ENCODE measurements around the gene CLNK.
"Not testable (repeated sequence)": the region's sequence is repeated elsewhere in the genome, so short reads cannot be mapped to it uniquely, and the experiment has no call there.

CLNK gene

DNA sequence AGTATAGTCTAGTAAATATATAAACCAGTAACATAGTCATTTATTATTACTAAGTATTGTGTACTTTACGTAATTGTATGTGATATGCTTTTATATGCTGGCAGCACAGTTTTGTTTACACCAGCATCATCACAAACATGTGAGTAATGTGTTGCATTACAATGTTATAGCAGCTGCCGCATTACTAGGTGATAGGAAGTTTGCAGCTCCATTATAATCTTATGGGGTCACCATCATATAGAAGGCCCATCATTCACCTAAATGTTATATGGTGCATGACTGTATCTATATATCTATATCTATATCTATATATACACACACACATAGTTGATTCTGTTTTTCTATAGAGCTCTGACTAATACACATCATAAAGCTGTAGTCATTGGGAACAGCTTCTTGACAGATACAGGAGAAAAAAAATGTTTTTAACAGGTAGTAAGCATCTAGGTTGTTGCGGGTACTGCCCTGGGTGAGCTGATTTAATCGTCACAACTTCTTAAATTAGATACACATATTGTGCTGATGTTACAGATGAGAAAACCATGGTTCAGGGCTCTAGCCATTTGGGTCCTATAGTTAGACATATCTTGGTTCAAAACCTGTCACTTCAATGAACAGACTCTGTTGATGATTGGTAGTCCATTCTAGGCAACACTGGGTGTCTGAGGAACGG is 77.9 kb downstream of the CLNK start:
- DNase-seq: no peak

DNA sequence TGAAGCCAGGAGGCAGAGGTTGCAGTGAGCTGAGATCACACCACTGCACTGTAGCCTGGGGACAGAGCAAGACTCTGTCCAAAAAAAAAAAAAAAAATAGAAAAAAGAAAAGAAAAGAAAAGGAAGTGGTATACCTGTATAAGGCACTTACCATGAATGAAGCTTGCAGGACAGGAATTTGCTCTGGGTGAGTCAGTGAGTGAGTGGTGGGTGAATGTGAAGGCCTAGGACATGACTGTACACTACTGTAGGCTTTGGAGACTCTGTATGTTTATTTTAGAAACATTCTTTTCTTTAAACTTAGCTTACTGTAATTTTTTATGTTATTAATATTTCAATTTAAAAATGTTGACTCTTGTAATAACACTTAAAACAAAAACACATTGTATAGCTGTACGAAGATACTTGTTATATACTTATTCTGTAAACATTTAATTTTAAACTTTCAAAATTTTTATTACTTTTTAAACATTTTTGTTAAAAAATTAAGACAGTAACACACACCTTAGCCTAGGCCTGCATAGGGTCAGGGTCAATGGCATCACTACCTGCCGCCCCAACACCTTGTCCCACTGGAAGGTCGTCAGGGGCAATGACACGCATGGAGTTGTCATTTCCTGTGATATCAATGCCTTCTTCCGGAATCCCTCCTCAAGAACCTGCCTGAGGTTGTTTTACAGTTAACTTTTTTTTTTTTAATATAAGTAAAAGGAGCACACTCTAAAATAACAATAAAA is 78.7 kb downstream of the CLNK start:
- no peak for DNase-seq

GRCh38 chr4:10605031-10605430 is 79.5 kb downstream of the CLNK start:
- DNase-seq: no peak

GRCh38 chr4:10599574-10599973 is 85.0 kb downstream of the CLNK start:
- DNase-seq: no peak

DNA sequence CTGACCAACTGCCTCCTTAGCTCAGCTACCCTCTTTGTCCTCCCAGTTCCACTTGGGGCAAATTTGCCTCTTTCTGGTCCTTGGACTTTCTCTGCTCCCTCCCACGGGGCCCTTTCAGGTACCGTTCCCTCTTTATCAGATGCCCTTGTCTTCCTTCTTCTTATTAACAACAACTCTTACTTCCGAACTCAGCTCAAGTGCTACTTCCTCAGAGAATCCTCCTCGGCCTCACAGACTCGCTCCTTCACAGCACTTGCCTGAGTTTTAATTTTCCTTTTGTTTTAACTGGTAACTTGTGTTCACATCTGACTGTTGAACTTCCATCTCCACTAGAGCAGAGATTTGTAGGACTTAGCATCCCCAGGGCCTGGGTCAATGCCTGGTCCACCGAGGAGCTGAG is 85.7 kb downstream of the CLNK start:
- DNase-seq: no peak

DNA sequence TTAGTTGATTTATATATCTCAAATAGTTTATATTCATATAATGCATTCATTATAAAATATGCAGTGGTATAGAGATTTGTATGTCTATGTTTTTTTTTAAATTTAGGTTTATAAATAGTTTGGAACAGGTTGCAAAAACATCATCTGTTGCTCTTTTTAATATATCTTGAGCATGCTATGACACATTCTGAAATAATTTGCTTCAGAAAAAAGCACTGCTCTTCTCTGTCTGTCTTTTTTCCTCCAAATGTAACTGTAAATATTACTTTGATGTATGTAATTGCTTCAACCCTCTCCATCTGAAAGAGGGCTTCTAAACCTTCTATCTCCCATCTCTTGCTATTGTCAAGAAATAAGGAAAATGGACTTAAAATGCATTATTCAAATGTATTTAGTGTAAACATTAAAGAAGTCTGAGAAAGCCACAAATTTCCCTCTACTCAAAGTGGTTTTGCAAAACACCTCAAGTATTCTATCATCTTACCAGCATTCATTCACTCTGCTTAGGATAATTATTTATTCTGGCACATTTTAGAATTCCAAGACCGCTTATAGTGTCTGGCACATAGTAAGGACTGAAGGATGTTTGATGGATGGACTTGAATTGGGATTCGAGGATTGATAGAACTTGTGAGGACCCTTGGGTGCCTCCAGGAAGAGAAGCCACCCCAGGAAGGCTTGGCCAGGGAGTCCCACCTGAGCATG is 87.8 kb downstream of the CLNK start:
- DNase-seq: no peak

GRCh38 chr4:10593130-10593529 is 91.4 kb downstream of the CLNK start:
- DNase-seq: peak in 1 of 2 experiments; percentile 41

DNA sequence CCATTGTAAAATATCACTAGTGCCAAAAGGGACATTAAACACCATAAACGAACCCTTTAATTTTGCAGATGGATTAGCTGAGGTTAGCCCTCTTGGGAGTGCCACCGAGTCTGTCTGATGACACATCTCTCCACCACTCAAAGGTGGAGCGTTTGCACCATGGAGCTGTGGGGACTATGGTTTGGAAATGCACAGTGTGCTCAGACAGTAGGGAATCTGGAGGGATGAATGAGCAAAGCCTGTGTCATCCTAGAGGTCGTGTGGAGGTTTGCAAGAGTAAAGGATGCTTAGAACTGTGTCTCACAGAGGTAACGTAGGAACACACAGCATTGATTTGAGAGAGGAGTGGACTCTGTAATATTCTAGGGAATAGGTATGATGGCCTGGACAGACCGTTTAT is 93.7 kb downstream of the CLNK start:
- DNase-seq: no peak

DNA sequence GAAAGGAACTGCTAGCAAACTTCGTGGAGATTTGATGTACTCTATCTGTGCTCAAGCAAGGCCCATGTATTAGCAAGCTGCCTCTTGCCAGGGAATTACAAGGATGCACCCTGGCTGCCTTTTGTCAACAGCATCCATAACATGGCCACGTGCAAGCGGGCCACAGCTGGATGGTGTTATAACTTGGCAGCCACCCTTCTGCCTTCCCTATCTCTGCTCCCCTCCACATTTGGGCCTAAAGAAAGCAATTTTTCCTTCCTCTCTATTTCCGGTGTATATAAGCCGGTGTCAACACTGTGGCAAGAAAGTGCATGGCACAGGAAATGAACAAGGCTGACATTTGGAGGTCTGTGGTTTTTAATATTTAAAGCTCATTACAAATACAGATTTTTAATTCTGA is 94.8 kb downstream of the CLNK start:
- DNase-seq: no peak

GRCh38 chr4:10589321-10589720 is 95.2 kb downstream of the CLNK start:
- DNase-seq: no peak

GRCh38 chr4:10587697-10588096 is 96.9 kb downstream of the CLNK start:
- DNase-seq: no peak

DNA sequence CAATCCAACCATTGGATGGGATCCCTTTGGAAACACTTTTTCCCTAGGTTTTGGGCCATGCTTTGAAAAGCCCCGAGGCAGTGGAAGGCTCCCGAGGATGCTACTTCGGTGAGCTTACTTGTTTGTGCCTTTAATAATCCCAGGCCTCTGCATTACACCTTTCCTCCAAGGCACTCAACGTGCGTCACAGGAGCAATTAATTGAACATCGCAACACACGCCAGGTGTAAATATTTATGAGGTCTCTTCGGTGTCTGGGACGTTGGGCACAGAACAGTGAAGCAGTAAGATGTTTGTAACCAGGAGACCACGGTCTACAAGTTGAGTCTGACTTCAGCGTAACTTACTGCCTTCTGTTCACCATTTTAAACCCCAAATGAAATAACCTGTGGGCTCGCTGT is 97.3 kb downstream of the CLNK start:
- DNase-seq: no peak

GRCh38 chr4:10584042-10584441 is 100.5 kb downstream of the CLNK start:
- DNase-seq: no peak

- DNase-seq: no peak
These were observed 101.6 kb downstream of the CLNK start for GRCh38 chr4:10582951-10583350.

GRCh38 chr4:10582059-10582686 is 102.4 kb downstream of the CLNK start:
- DNase-seq: peak; percentile 14 to 56

GRCh38 chr4:10581022-10581421 is 103.5 kb downstream of the CLNK start:
- no peak for DNase-seq

DNA sequence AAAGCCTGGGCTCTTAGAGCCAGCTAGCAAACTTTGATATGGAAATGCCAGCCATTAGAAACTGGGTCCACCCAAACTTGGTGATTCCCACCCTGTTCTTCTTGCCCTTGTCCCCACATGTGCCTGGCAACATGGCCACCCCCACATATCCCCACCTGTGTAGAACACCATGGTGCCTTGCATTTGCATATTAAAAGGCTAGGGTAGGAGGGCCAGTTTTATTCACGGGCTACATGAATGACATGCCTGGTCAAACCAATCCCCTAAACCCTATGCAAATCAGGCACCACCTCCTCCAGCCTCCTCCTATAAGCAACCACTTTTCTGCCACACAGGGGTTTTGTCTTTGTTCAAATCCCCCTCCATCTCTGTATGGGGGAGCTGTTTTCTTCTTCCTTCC is 104.9 kb downstream of the CLNK start:
- DNase-seq: peak in 1 of 2 experiments; percentile 10

DNA sequence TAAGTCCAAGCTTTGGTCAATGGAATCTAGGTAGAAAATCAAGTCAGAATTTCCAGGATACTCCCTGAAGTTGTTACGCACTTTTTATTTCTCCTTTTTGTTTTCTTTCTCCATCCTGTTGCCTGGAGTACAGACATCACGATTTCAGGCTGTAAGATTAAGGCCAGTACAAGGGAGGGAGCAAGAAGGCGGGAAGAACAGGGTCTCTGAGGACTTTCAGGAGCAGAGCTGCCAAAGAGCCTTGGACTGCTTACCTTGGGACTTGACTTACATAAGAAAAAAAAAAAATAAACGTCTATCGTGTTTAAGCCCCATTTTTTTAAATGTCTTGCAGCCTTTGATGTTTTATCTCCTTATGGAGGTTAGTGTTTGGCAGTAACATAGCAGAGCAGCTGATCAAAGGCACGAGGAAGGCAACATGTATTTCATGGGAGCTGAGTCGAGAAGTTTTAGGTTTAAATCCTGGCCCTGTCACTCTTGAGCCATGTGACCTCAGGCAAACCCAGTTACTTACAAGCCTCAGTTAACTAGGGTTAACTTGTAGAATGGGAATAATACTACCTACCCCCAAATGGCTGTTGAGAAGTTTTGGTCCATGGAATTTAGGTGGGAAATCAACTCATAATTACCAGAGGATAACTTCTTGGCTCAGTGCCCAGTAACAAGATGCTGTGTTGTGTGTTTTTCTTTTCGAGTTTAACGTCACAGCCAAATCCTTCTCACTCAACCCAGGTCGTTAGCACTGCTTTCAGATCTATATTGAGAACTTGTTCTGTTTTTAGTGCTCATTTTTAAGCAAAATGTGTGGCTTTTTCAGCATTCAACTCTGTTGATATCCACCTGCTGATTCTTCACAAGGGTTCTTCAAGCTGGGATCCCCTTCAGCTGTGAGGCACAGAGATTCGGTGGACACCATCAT is 106.8 kb downstream of the CLNK start:
- DNase-seq: no peak

- no peak for DNase-seq
These were observed 107.5 kb downstream of the CLNK start for GRCh38 chr4:10577018-10577417.

GRCh38 chr4:10576236-10576635 is 108.3 kb downstream of the CLNK start:
- DNase-seq: no peak

GRCh38 chr4:10575414-10575813 is 109.2 kb downstream of the CLNK start:
- DNase-seq: no peak

GRCh38 chr4:10574553-10574952 is 110.0 kb downstream of the CLNK start:
- DNase-seq: not testable (repeated sequence)

Data from NCI-H526 (cell line).